Sigmoid colon (tissue), 3 donors: ENCODE results near the gene C1orf74.

ENCODE experiments used
- CTCF ChIP-seq, 4 experiments: fragments of 450-650 bp in 3 of 4; fragments of 200-600 bp in 1 of 4; IDR thresholded peaks; one replicate each; pipeline ENCODE4 v1.5.1; 2016 to 2019; ENCODE audit warnings: antibody characterized with exemption in 4 of 4, mild to moderate bottlenecking in 3 of 4, moderate library complexity in 2 of 4
- POLR2A ChIP-seq, 2 donors: fragments of 450-650 bp; IDR thresholded peaks; one replicate each; pipeline ENCODE4 v1.6.1; 2016; ENCODE audit warnings: antibody characterized with exemption in 2 of 2, mild to moderate bottlenecking in 2 of 2, moderate library complexity in 2 of 2

DNA sequence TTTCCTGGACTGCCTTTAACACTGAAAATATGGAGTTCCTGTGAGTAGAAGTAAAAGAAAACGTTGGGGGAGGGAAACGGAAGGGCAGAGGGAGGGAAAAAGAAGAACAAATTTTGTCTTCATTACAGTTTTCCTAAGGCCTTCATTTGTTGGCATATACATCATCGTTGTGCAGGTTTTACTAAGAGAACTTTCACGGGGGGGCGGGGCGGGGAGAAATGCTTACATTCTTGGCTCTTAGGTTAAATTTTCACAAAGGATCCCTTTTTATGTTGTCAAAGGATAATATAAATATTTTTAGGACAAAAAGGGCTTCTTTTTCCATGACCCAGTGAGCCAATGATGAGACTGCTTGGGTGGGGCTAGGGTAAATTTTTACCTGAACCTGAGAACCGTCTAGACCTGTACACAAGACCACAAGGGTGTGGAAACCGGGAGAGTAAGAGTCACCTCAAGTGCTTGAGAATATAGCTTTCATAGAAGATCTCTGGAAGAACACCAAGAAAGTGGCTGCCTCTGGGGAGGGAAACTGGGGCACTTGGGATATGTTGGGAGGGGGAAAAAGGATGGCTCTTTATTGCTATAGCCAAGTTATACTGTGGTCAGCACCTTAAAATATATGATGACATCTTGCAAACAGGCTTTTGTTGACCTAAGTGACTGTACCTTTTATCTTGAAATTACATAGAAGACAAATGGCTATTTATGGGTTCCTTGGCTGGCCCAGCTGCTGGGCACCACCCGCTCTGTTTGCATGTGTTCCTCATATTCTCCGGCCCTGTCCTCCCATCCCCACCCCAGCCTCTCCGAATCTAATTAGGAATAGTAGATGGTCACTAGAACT lies 41.5 kb upstream of the C1orf74 start:
- TF ChIP-seq POLR2A (IDR thresholded peaks at IDR 0.05) (no peak), CTCF (IDR thresholded peaks at IDR 0.05) (no peak)
